Astrocyte of the cerebellum (primary cell): ENCODE measurements around the gene CCDC148.
"Not testable (repeated sequence)": the region's sequence is repeated elsewhere in the genome, so short reads cannot be mapped to it uniquely, and the experiment has no call there.

Experiments
- DNase-seq: peaks from one replicate; pipeline ENCODE4 v3.0.0-alpha.2; 2011; ENCODE audit warnings: low read depth
- H3K4me3 ChIP-seq: 2 replicates; pipeline ENCODE4 v1.5.1; 2011; ENCODE audit warnings: mild to moderate bottlenecking, low read depth, low read length, moderate library complexity
- in situ Hi-C: cut with HindIII; loops from 2 replicates; pipeline ENCODE4 v1.10.0; 2017; ENCODE audit warnings: low sequenced_read_pairs
- TF ChIP-seq, protein P1 (sequence below): IDR thresholded peaks from 2 replicates; pipeline ENCODE4 v1.5.1; 2012; ENCODE audit warnings: low read length, low read depth, moderate library complexity, mild to moderate bottlenecking; ENCODE audit errors: missing control alignments

The CCDC148 gene

DNA sequence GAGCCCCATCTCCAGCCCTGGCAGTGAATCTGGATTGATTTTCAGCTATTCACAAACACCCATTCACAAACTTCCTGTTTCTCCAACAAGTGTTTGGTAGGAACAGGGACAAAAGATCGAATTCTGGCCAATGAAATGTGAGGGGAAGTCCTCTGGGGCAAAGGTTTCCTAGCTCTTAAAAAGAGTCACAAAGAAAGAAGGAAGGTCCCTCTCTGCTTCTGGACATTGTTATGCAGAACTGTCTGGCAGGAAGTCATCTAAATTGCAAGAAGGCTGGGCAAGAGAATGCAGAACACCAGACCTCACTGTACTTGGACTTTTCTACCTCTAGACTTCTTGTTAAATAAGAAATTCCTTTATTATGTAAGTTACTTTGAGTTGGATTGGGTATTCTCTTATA is 137.3 kb downstream of the CCDC148 start:
- TF ChIP-seq, protein P1, sequence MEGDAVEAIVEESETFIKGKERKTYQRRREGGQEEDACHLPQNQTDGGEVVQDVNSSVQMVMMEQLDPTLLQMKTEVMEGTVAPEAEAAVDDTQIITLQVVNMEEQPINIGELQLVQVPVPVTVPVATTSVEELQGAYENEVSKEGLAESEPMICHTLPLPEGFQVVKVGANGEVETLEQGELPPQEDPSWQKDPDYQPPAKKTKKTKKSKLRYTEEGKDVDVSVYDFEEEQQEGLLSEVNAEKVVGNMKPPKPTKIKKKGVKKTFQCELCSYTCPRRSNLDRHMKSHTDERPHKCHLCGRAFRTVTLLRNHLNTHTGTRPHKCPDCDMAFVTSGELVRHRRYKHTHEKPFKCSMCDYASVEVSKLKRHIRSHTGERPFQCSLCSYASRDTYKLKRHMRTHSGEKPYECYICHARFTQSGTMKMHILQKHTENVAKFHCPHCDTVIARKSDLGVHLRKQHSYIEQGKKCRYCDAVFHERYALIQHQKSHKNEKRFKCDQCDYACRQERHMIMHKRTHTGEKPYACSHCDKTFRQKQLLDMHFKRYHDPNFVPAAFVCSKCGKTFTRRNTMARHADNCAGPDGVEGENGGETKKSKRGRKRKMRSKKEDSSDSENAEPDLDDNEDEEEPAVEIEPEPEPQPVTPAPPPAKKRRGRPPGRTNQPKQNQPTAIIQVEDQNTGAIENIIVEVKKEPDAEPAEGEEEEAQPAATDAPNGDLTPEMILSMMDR, result no peak
- in situ Hi-C loops, result no loop called here
- no peak overlapping the region for H3K4me3 ChIP-seq
- no peak for DNase-seq

DNA sequence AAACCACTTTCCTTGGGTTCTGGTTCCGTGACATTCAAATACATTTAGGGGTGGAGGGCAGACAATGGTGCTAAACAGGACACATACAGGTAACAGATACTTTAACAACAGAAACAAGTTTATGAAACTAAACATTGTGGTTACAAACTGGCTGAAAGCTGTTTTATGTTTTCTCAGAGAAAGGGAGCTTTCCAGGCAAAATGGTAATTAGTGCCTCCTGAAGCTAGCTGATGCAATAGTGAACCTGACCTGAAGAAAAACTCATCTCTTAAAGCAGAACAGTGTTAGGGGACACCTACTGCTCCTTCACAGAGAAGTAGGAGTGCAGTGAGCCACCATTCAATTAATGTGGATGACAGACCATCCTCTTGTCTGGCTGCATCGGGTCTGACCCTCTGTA is 138.9 kb downstream of the CCDC148 start:
- TF ChIP-seq, protein P1, result no peak
- in situ Hi-C loops, result no loop called here
- DNase-seq, result no peak
- no peak overlapping the region for H3K4me3 ChIP-seq

DNA sequence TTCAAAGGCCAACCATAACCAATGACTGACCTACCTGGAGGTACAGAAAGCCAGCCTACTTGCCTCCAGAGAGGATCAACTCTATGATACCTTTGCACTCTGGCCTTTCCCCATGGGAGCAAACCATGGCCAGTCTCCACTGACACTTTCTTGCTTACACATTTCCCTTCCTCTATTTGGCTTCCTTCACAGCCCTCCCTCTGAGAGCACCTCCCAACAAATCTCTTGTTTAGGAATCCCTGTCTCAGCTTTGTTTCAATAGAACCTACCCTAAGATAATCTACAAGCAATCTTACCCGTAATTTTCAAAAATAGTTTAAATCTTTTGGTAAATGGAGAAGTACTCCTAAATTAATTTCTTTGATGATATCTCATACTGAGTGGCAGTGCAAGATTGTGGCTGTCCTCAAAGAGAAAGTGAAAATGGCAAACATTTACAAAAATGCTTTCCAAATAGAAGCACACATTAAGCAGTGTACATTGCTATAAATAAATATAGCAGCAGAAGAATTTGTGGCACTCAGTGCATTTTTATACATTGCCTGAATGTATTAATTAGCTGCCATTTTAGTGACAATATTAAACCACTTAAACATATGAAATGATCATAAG is 140.6 kb downstream of the CCDC148 start:
- TF ChIP-seq, protein P1, result no peak
- in situ Hi-C loops, result no loop called here
- no peak for DNase-seq
- no peak overlapping the region for H3K4me3 ChIP-seq

DNA sequence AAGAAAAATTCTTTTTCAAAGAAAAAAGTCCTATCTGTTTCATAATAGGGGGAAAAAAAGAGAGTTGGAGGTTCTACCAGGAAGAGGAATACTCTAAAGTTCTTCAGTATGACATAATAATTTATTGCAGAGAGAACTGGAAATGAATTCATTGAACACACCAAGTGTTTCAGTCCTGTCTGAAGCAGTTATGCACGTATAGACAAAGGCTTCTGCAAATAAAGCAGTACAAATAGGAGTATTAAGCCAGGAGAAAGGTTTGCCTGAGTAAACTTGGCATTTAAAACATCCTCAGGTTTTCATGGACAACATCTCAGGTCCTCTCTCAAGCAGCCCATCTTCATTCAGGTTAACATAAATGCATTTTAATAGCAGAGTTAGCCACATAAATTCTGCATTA is 141.6 kb downstream of the CCDC148 start:
- no peak for DNase-seq
- in situ Hi-C loops, result no loop called here
- no peak overlapping the region for H3K4me3 ChIP-seq
- TF ChIP-seq, protein P1, result no peak

DNA sequence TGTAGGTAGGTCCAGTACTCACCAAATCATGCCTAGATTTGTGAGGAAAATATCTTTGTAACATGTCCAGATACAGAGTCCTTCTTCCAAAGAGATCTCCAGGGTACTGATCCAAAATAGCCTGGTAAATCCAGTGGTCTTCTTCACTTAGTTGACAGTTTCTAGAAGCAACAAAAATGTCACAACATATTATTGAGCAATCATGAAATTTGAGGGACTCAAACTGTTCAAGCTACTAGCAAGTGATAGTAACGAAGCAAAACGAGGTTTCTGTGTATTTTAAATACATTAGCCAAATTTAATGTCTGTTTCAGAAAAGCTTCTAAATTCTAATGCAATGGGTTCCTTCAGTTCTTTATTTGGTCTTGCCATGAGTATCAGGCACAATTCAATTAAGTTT is 142.8 kb downstream of the CCDC148 start:
- in situ Hi-C loops, result no loop called here
- TF ChIP-seq, protein P1, result no peak
- H3K4me3 ChIP-seq, result no peak overlapping the region
- no peak for DNase-seq

DNA sequence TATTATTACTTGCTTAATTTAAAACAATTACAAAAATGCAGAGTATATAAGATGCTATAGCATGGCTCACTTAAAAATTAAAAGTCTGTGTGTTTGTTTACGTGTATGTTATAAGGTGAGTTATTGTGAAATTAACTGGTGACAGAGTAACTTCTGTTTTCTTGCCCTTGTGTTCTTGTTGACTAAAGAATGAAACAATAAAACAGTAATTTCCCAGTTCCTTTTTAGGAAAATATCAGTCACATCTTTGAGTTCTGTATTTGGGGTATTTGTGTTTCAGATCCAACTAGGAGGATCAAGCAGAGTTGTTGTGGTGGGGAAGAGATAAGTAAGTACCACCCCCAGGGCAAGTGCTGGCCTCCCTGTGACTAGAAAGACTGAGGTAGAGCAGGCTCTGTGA is 143.6 kb downstream of the CCDC148 start:
- no peak overlapping the region for H3K4me3 ChIP-seq
- DNase-seq, result no peak
- in situ Hi-C loops, result no loop called here
- TF ChIP-seq, protein P1, result no peak

DNA sequence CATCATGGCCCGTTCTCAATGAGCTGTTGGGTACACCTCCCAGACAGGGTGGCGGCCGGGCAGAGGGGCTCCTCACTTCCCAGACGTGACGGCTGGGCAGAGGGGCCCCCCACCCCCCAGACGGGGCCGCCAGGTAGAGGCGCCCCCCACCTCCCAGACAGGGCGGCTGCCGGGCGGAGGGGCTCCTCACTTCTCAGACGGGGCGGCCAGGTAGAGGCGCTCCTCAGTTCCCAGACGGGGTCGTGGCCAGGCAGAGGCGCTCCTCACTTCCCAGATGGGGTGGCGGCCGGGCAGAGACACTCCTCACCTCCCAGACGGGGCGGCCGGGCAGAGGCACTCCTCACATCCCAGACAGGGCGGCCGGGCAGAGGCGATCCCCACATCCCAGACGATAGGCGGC is 146.1 kb downstream of the CCDC148 start:
- in situ Hi-C loops, H3K4me3 ChIP-seq, DNase-seq: not testable (repeated sequence)
